GM12872 (cell line): Measurements from ENCODE around the gene CMPK2.

Experiments
- CTCF ChIP-seq: IDR thresholded peaks from 3 replicates; pipeline ENCODE4 v1.5.1; 2011; ENCODE audit warnings: low read depth, mild to moderate bottlenecking, low read length, moderate library complexity; ENCODE audit not compliant: insufficient read depth

CMPK2 gene

GRCh38 chr2:6885968-6886367, 20.3 kb upstream of the CMPK2 start:
- no peak for TF ChIP-seq CTCF

GRCh38 chr2:6885551-6885950, 19.8 kb upstream of the CMPK2 start:
- TF ChIP-seq CTCF, result no peak

DNA sequence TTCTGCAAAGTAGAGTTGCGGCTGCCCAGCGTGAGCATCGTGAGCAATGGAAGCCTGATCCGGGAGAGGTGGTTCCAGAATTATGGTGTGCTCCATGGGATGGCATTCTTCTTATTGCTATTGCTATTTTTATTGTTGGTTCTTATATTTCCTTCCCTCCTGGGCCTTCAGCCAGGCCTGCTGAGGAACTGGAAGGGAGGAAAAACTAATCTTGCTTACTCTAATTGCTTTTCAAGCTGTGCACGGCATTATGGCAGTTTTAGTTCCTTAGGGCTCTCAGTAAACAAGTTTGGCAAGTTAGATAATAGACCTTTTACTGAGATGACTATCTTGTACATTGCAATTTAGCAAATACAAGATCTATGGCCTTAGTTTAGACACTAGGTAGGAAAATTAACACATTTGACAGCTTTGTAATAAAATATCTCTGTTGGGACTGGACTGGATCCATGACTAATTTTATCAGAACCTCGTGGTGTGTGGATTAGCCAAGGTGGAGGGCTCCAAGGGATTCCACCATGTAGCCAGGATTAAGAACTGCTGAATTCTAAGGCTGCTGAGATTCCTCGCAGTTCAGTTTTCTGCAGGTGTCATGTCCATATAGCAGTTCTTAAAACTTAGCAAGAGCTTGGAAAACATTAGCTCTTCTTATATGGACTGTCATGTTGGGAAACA, 17.9 kb upstream of the CMPK2 start:
- TF ChIP-seq CTCF, result no peak

DNA sequence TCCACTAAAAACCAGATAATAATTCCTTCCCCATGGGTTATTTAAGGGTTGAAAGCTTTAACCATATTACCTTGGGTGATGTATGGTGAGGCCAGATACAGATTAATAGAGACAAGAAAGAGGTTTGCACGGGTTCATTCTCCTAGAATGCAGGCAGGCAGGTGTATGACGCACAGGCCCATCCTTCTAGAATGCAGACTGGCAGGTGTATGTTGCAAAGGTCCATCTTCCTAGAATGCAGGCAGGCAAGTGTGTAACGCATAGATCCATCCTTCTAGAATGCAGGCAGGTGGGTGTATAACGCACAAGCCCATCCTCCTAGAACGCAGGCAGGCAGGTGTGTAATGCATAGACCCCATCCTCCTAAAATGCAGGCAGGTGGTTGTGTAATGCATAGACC, 15.8 kb upstream of the CMPK2 start:
- no peak for TF ChIP-seq CTCF

DNA sequence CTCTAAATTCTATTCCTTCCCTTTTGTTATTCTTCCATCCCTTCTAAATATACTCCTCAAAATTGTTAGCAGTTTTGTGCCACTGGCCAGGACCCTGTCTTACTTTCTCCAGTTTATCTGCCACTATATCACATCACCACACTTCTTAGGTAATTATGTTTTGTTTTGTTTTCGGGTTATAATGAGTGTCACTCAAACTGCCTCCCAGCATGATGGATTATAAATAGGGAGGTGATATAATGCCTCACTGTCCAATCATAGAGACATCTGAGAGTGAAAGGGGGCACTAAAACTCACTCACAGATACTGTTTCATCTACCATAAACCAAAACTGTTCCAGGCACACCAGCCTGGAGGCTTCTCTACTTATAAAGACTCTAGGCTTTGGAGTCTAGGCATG, 15.3 kb upstream of the CMPK2 start:
- TF ChIP-seq CTCF, result no peak

DNA sequence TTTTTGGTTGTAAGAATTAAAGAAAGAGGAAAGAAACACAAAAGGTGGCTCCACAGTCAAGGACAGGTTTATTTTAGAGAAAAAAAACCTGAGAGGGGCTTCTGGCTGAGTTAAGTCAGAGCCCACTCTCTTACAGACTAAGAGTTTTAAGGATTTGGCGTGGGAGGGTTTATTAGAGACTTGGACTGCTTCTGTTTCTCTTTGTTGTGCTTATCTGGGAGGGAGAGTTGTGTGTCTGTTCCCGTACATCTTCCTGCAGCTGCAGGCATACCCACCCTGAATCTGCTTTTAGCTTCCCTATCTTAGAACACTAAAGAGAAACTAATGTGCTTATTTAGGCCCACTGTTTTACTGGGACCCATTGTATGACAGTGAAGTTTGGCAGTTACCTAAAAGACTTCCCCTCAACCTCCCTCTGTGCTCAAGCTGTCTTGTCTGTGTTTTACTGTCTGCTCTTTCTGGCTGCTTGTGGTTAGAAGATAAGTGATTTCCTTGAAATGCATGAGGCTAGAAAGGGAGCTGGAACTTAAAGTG, 14.6 kb upstream of the CMPK2 start:
- no peak for TF ChIP-seq CTCF

GRCh38 chr2:6879011-6879410, 13.3 kb upstream of the CMPK2 start:
- TF ChIP-seq CTCF, result no peak

DNA sequence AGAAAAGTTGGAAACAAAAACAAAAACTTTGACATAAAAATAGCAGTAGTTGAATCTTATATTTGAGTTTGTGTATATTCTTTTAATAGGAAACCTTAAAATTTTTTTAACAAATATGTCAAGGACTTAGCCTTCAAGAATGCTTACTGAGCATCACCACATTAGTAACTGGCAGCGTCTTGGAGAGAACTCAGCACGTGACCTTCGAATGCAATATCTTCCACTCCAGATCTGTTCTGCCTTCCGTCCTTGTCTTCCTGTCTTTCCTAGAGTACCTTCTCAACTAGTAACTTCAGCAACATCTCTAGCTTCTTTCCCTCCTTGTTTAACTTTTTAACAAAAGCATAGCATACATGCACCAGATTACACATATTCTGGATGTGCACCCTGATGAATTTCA, 12.8 kb upstream of the CMPK2 start:
- TF ChIP-seq CTCF, result no peak
